ENCODE data around the gene C19orf73.
A peak's percentile ranks its signal among the peaks of the same experiment; 100 is the strongest.

Gene C19orf73

GRCh38 chr19:49116544-49116943 is 2.4 kb downstream of the C19orf73 start:
- H3K27ac ChIP-seq = peak overlapping the region; percentile 99
- TF ChIP-seq CTCF (IDR thresholded peaks at IDR 0.05) = no peak
- no peak for TF ChIP-seq ZFX (IDR thresholded peaks at IDR 0.05; ENCODE audit: borderline replicate concordance)

GRCh38 chr19:49114630-49115363 is 4.1 kb downstream of the C19orf73 start:
- no peak for TF ChIP-seq ZFX (IDR thresholded peaks at IDR 0.05; ENCODE audit: borderline replicate concordance)
- TF ChIP-seq CTCF (IDR thresholded peaks at IDR 0.05) = no peak
- peak overlapping the region; percentile 99 for H3K27ac ChIP-seq

GRCh38 chr19:49113762-49114629 is 4.9 kb downstream of the C19orf73 start, which contains the start of gene LIN7B:
LIN7B (plus strand) TSS chr19:49114370; CDS start chr19:49114405, 35 bp downstream.
- TF ChIP-seq CTCF (IDR thresholded peaks at IDR 0.05) = peak; percentile 85
- TF ChIP-seq ZFX (IDR thresholded peaks at IDR 0.05; ENCODE audit: borderline replicate concordance) = no peak
- H3K27ac ChIP-seq = peak within 1 kb of the TSS; percentile 99

- no peak for TF ChIP-seq ZFX (IDR thresholded peaks at IDR 0.05; ENCODE audit: borderline replicate concordance)
- TF ChIP-seq CTCF (IDR thresholded peaks at IDR 0.05) = no peak; the same call in 1 of the 2 replicates
- H3K27ac ChIP-seq = peak overlapping the region; percentile 99
Observed at GRCh38 chr19:49111218-49111998, 7.5 kb downstream of the C19orf73 start.

GRCh38 chr19:49110567-49110966 is 8.4 kb downstream of the C19orf73 start:
- H3K27ac ChIP-seq = peak overlapping the region; percentile 99
- TF ChIP-seq CTCF (IDR thresholded peaks at IDR 0.05) (peak; percentile 18), ZFX (IDR thresholded peaks at IDR 0.05; ENCODE audit: borderline replicate concordance) (no peak)

GRCh38 chr19:49109569-49110233 is 9.2 kb downstream of the C19orf73 start:
- H3K27ac ChIP-seq = peak overlapping the region; percentile 99
- no peak for TF ChIP-seq CTCF (IDR thresholded peaks at IDR 0.05)

Data from 22Rv1 (cell line).